Medulla oblongata (tissue), 1 donor: ENCODE results near the gene RFPL1.
"Not testable (repeated sequence)": the region's sequence is repeated elsewhere in the genome, so short reads cannot be mapped to it uniquely, and the experiment has no call there.

ENCODE experiments used
- DNase-seq: peaks from one replicate; pipeline ENCODE4 v3.0.0-alpha.2; 2015; ENCODE audit errors: extremely low spot score

RFPL1 gene

DNA sequence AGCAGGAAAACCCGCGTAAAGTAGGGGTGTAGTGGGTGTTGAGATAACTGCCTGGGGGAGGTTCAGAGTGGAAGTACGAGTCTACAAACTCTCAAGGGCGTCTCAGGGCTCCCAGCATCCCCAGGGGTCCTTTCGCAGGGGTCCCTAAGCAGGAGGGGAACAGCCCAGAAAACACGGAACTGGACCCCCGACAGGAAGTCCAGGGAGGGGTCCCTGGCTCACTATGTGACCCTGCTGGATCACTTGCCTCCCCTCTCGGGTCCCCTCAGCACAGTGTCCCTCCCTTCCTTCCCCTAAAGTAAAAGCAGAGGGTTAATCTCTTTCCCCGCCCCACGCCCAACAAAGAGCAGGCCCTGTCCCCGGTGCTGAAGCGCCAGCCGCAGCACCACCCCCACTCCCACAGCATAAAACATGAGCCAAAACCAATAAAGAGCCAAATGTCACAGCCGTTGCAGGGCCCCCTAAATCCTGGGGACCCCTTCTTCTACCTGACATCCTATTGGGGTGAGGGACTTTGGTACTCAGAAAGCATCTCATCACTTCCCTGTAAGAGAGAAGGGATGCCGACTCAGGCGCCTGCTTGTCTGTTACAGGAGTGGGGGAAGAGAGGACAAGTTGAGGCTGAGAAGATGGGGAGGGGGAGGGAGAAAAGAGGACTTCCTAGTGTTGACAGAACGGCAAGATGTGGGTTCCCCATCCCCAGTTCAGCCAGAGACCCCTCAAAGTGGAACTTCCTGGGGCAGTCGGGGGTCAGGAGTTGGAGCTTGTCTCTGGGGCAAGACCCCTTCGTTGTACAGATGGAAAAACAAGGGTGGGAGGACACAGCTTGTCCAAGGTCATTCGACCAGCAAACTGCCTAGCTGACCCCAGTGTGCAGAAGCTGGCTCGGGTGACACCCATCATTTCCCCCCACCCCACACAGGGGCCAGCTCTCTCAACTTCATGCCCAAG lies 40.2 kb downstream of the RFPL1 start:
- no peak for DNase-seq

DNA sequence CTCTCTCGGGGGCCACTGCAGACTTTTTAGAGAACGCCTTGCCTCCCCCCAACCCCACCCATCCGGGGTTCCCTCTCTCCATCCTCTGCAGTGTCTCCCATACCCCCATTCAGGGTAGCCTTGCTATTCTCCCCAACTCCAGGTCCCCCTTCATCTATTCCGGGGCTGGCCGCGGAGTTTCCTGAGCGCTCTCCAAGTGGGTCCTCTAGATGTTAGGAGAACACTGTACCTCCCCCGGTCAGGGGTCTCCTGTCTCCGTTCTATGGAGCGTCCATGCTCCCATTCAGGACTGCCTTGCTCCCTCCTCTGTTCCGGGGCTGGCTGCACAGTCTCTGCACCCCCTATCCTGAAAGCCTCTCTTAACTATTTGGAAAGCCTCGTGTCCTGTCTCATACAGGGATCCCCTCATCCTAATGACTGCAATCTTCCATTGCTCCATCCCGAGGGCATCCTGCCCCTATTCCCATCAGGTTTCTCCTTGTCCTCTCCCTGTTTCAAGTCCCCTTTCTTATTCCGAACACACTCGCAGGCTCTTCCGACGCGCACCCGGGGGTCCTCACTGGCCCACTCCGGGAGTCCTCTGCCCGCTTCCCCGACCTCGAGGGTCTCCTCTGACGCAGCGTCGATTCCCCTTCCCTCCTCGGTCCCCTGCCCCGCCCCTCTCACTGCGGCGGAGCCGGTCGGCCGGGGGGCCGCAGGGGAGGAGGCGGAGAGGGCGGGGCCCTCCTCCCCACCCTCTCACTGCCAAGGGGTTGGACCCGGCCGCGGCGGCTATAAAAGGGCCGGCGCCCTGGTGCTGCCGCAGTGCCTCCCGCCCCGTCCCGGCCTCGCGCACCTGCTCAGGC lies 41.3 kb downstream of the RFPL1 start, which contains the start of gene NEFH:
Gene NEFH (plus strand): TSS at position 802 of the 845 bp plus-strand sequence. CDS start 45 bp downstream, outside the sequence.
- DNase-seq = no peak

DNA sequence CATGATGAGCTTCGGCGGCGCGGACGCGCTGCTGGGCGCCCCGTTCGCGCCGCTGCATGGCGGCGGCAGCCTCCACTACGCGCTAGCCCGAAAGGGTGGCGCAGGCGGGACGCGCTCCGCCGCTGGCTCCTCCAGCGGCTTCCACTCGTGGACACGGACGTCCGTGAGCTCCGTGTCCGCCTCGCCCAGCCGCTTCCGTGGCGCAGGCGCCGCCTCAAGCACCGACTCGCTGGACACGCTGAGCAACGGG lies 41.8 kb downstream of the RFPL1 start:
- no peak for DNase-seq

DNA sequence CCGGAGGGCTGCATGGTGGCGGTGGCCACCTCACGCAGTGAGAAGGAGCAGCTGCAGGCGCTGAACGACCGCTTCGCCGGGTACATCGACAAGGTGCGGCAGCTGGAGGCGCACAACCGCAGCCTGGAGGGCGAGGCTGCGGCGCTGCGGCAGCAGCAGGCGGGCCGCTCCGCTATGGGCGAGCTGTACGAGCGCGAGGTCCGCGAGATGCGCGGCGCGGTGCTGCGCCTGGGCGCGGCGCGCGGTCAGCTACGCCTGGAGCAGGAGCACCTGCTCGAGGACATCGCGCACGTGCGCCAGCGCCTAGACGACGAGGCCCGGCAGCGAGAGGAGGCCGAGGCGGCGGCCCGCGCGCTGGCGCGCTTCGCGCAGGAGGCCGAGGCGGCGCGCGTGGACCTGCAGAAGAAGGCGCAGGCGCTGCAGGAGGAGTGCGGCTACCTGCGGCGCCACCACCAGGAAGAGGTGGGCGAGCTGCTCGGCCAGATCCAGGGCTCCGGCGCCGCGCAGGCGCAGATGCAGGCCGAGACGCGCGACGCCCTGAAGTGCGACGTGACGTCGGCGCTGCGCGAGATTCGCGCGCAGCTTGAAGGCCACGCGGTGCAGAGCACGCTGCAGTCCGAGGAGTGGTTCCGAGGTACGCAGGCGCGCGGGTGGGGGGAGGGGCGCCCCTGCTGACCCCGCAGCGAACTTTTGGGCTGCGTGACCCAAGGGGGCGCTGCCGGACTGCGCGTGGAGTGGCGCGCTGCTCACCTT lies 42.3 kb downstream of the RFPL1 start:
- DNase-seq = no peak

DNA sequence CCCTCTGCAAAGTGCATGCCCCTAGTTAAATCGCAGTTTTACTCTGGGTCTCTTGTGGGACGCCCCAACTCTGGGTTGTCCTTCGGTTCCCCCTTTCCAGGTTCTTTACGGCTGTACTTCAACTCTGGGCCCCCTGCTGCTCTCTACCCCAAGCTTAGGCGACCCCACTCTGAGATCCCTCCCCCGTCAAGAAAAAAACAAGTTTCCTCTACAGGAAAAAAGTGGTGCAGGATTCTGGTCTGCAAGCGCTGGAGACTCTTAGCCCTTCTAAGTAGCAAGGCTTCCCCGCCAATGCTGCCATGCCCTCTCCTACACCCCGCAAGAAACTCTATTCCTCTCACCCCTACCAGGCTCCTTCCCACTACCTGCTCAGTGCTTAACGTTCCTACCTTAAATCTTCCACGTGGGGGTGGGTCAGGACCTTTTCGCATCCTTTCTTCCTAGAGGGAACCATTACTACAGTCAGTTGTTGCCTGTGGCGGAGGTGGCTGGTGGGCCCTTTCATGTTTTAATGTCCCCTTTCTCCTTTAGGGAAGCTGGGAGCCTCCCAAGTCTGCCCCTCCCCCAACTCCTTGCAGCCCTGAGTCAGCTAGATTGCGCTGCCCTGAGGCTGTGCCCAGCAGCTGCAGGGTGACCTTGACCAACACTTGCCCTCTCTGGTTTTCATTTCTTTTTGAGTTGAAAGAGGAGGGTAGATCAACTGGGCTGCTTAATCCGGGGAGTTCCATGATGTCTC lies 43.0 kb downstream of the RFPL1 start:
- no peak for DNase-seq

DNA sequence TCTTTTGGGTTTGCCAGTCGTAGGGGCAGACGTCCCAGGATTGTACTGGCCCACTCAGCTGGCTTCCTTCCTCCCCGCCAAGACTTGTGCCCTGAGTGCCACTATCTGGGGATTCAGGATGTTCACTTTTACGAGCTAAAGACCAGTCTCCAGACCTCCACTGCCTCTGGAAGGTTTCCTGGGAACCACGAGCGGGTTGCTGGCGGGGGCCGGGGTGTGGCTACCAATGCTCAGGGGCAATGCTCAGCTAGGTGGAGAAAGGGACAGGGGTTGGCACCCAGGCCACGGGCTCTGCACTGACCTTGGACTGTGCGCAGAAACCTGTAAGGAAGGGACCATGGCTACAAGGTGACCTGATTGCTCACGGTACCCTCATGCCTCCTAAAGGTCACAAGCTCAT lies 43.9 kb downstream of the RFPL1 start:
- no peak for DNase-seq

DNA sequence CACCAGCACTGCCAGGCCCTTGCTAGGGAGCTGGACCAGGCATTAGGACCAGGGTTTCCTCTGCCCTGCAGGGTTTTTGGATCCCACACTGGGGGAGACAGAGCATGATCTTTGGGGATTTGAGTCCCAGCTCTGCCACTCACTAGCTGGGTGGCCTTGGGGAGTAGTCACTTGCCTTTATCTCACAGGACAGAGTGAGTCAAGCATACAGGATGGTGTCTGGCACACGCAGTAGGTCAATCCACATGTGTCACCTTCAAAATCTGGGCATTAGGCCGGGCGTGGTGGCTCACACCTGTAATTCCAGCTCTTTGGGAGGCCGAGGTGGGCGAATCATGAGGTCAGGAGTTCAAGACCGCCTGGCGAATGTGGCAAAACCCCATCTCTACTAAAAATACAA lies 44.3 kb downstream of the RFPL1 start:
- DNase-seq = no peak

DNA sequence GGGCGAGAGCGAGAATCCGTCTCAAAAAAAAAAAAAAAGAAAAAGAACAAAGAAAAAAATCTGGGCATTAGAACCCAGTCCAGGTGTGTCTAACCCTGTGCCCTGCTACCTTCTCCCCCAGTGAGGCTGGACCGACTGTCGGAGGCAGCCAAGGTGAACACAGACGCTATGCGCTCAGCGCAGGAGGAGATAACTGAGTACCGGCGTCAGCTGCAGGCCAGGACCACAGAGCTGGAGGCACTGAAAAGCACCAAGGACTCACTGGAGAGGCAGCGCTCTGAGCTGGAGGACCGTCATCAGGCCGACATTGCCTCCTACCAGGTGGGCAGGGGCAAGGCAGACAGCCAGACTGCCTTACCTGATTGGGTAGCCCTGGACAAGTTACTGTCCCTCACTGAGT lies 44.9 kb downstream of the RFPL1 start:
- no peak for DNase-seq

DNA sequence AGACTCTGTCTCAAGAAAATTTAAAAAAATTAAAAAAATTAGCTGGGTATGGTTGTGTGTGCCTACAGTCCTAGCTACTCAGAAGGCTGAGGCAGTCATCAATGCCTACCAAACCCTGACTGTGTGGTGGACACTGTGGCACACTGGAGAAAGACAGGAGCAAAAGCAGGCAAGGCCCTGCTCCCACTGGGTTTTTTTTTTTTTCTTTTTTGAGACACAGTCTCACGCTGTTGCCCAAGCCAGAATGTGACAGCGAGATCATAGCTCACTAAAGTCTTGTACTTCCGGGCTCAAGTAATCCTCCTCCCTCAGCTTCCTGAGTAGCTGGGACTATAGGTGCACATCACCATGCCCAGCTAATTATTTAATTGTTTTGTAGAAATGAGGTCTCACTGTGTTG lies 46.3 kb downstream of the RFPL1 start:
- DNase-seq = no peak

DNA sequence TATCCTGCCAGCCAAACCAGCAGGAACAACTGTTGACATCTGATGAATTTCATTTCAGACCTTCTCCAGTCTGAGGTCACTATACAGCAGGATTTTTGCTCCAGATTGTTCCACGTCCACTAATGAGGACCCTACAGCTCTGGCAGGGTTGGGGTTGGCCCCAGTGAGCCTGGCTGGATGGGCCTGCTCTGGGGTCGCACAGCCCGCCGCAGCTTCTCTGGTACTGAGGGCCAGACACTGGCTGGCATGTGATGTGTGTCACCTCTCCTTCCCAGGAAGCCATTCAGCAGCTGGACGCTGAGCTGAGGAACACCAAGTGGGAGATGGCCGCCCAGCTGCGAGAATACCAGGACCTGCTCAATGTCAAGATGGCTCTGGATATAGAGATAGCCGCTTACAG lies 47.1 kb downstream of the RFPL1 start:
- DNase-seq = no peak

DNA sequence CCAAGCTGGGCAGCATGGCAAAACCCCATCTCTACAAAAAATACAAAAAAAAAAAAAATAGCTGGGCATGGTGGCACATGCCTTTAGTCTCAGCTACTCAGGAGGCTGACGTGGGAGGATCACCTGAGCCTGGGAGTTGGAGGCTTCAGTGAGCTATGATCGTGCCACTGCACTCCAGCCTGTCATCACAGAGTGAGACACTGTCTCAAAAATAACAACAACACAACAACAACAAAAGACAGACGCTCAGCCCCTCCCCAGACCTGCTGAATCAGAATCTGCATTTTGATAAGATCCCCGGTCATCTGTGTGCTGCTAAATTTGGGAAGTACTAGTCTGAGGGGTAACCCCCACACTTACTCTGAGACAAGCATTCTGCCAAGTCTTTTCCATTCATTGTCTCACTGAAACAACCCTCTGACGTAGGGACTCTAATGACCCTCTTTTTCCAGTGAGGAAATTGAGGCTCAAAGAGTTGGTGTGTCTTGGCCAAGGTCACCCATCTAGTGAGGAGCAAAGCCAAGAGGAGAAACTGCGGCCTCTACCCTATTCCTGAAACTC lies 49.1 kb downstream of the RFPL1 start:
- DNase-seq = no peak

DNA sequence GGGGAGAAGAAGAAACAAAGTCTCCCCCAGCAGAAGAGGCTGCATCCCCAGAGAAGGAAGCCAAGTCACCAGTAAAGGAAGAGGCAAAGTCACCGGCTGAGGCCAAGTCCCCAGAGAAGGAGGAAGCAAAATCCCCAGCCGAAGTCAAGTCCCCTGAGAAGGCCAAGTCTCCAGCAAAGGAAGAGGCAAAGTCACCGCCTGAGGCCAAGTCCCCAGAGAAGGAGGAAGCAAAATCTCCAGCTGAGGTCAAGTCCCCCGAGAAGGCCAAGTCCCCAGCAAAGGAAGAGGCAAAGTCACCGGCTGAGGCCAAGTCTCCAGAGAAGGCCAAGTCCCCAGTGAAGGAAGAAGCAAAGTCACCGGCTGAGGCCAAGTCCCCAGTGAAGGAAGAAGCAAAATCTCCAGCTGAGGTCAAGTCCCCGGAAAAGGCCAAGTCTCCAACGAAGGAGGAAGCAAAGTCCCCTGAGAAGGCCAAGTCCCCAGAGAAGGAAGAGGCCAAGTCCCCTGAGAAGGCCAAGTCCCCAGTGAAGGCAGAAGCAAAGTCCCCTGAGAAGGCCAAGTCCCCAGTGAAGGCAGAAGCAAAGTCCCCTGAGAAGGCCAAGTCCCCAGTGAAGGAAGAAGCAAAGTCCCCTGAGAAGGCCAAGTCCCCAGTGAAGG lies 50.9 kb downstream of the RFPL1 start:
- DNase-seq = not testable (repeated sequence)

DNA sequence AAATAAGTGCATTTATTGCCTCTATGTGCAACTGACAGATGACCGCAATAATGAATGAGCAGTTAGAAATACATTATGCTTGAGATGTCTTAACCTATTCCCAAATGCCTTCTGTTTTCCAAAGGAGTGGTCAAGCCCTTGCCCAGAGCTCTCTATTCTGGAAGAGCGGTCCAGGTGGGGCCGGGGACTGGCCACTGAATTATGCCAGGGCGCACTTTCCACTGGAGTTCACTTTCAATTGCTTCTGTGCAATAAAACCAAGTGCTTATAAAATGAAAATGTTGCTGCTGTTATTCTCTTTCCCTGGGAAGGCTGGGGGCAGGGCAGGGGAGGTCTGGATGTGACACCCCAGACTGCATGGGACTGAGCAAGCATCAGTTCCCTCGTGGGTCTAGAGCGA lies 52.6 kb downstream of the RFPL1 start:
- no peak for DNase-seq
